OCI-LY7 (cell line): ENCODE results near the gene GM2A. TPM values are rescaled to one million over a fixed set of nuclear protein-coding genes. Genes with fewer than 3 reads are reported as not detected.
A peak's percentile ranks its signal among the peaks of the same experiment; 100 is the strongest.

Source experiments
- BruUV-seq: library from RNA; stranded (reverse); fragments of 400-500 nt; replicated peaks from 2 replicates; lab custom pipeline; 2021; lab: Mats Ljungman, UMichigan
- CTCF ChIA-PET: fragments of 300-600 bp; sonication (Branson Sonifier 250); formaldehyde crosslinking; loops from one replicate; lab custom pipeline; 2022; ENCODE audit warnings: antibody characterized with exemption; ENCODE audit not compliant: unreplicated experiment; lab: Charles Lee
- POLR2A ChIA-PET: fragments of 300-600 bp; sonication (Branson Sonifier 250); formaldehyde crosslinking; loops from one replicate; lab custom pipeline; 2022; ENCODE audit warnings: antibody characterized with exemption; lab: Charles Lee
- DNase-seq: peaks from one replicate; pipeline ENCODE4 v3.0.0-alpha.2; 2015; ENCODE audit warnings: low spot score
- H2AFZ ChIP-seq: fragments of 200-600 bp; sonication (generic), shearing (Covaris generic); 2 replicates; pipeline ENCODE4 v1.6.1; 2014; ENCODE audit warnings: mild to moderate bottlenecking, antibody characterized with exemption, low read length, moderate library complexity
- H3K27ac ChIP-seq: fragments of 200-600 bp; sonication (generic); 2 replicates; pipeline ENCODE4 v1.5.1; 2014; ENCODE audit warnings: mixed run types, low read depth, mild to moderate bottlenecking, moderate library complexity, low read length, inconsistent platforms; ENCODE audit not compliant: poor library complexity, severe bottlenecking
- H3K36me3 ChIP-seq: fragments of 200-600 bp; sonication (generic); 2 replicates; pipeline ENCODE4 v1.6.1; 2014; ENCODE audit warnings: mild to moderate bottlenecking, antibody characterized with exemption, low read length, moderate library complexity, mixed read lengths; ENCODE audit not compliant: insufficient read depth
- H3K4me1 ChIP-seq: fragments of 200-600 bp; sonication (generic); 2 replicates; pipeline ENCODE4 v1.5.1; 2014; ENCODE audit warnings: mild to moderate bottlenecking, low read length; ENCODE audit not compliant: insufficient read depth, poor library complexity, severe bottlenecking
- H3K4me2 ChIP-seq: fragments of 200-600 bp; sonication (generic); 2 replicates; pipeline ENCODE4 v1.6.1; 2014; ENCODE audit warnings: mild to moderate bottlenecking, low read length
- H3K4me3 ChIP-seq: fragments of 200-600 bp; sonication (generic); 2 replicates; pipeline ENCODE4 v1.5.1; 2014; ENCODE audit warnings: mild to moderate bottlenecking, low read depth, low read length; ENCODE audit not compliant: poor library complexity, severe bottlenecking
- H3K79me2 ChIP-seq: fragments of 200-600 bp; sonication (generic); 2 replicates; pipeline ENCODE4 v1.6.1; 2016; ENCODE audit warnings: low read depth, mild to moderate bottlenecking, low read length, moderate library complexity, mixed read lengths; ENCODE audit not compliant: insufficient read depth
- H3K9me2 ChIP-seq: fragments of 200-600 bp; sonication (generic); 2 replicates; pipeline ENCODE4 v1.6.1; 2016; ENCODE audit warnings: mild to moderate bottlenecking, low read length, mixed read lengths; ENCODE audit not compliant: insufficient read depth
- H3K9me3 ChIP-seq: fragments of 200-600 bp; sonication (generic); 2 replicates; pipeline ENCODE4 v1.6.1; 2014; ENCODE audit warnings: mild to moderate bottlenecking, mixed run types, low read length, mixed read lengths
- H4K20me1 ChIP-seq: fragments of 200-600 bp; sonication (generic); 2 replicates; pipeline ENCODE4 v1.6.1; 2014; ENCODE audit warnings: mild to moderate bottlenecking, antibody characterized with exemption, low read length, moderate library complexity, mixed read lengths; ENCODE audit not compliant: insufficient read depth
- CTCF ChIP-seq: fragments of 200-600 bp; sonication (generic); conservative IDR thresholded peaks from 2 replicates; pipeline ENCODE4 v1.5.1; 2014; ENCODE audit warnings: mild to moderate bottlenecking, antibody characterized with exemption, low read length, moderate library complexity, mixed read lengths
- EZH2phosphoT487 ChIP-seq: fragments of 200-600 bp; sonication (generic); IDR thresholded peaks from 2 replicates; pipeline ENCODE4 v1.6.1; 2018; ENCODE audit warnings: low read depth, borderline replicate concordance, mild to moderate bottlenecking, mixed run types, antibody characterized with exemption, low read length, moderate library complexity, mixed read lengths
- intact Hi-C: fragments of 100-400 bp; cut with micrococcal nuclease; formaldehyde crosslinking; loops from one replicate; pipeline ENCODE4 v1.10.0; 2022; ENCODE audit not compliant: unreplicated experiment
- total RNA-seq, 2 experiments: library from RNA; depleted of rRNA in 1 of 2; stranded (reverse); fragments of >200 nt in 1 of 2; shearing (Covaris generic) in 1 of 2; gene quantifications; 2 replicates each; pipeline ENCODE4 v1.2.3, GENCODE V29; 2014 to 2022

GM2A gene
- total RNA-seq, 2 experiments from 2014 or later, result 52.4 to 64.5 TPM

GRCh38 chr5:151270599-151270998, 17.6 kb downstream of the GM2A start:
- no peak overlapping the region for H2AFZ ChIP-seq
- intact Hi-C loops, result no loop called here
- no peak overlapping the region for H3K4me2 ChIP-seq
- H3K36me3 ChIP-seq, result peaks cover 60% of the 10 kb centered on the region
- H3K9me3 ChIP-seq, result no peaks in the 10 kb centered on the region
- TF ChIP-seq EZH2phosphoT487, result no peak
- DNase-seq, result no peak
- no peaks in the 10 kb centered on the region for H3K4me1 ChIP-seq
- no peak overlapping the region for H3K4me3 ChIP-seq
- CTCF ChIA-PET, result no interaction called here
- H3K79me2 ChIP-seq, result no peaks in the 10 kb centered on the region
- H3K9me2 ChIP-seq, result no peaks in the 10 kb centered on the region
- no TSS peak for BruUV-seq
- H3K27ac ChIP-seq, result no peak overlapping the region
- no peaks in the 10 kb centered on the region for H4K20me1 ChIP-seq
- POLR2A ChIA-PET, result interaction anchor here (1.2 kb wide), 1 partner anchor 13 kb away, joined by 4 read pairs; no protein-coding TSS in a partner anchor

GRCh38 chr5:151271336-151271735, 18.4 kb downstream of the GM2A start:
- intact Hi-C loops, result no loop called here
- H3K9me2 ChIP-seq, result no peaks in the 10 kb centered on the region
- ChIA-PET POLR2A (interaction anchor here (1.2 kb wide), 1 partner anchor 14 kb away, joined by 4 read pairs; no protein-coding TSS in a partner anchor), CTCF (no interaction called here)
- H3K9me3 ChIP-seq, result no peaks in the 10 kb centered on the region
- no peak for DNase-seq
- no peak overlapping the region for H3K4me3 ChIP-seq
- H4K20me1 ChIP-seq, result no peaks in the 10 kb centered on the region
- TSS peak; percentile 30 for BruUV-seq
- TF ChIP-seq EZH2phosphoT487, result no peak
- TF ChIP-seq CTCF, result no peak
- peaks cover 53% of the 10 kb centered on the region for H3K36me3 ChIP-seq
- no peak overlapping the region for H2AFZ ChIP-seq
- no peak overlapping the region for H3K27ac ChIP-seq
- no peaks in the 10 kb centered on the region for H3K4me1 ChIP-seq
- no peaks in the 10 kb centered on the region for H3K79me2 ChIP-seq
- H3K4me2 ChIP-seq, result no peak overlapping the region

GRCh38 chr5:151274666-151275065, 21.7 kb downstream of the GM2A start:
- no TSS peak for BruUV-seq
- ChIA-PET POLR2A (interaction anchor here (0.6 kb wide), 1 partner anchor 670 kb away, joined by 3 read pairs; no protein-coding TSS in a partner anchor), CTCF (no interaction called here)
- Histone ChIP-seq H3K4me3 (no peak overlapping the region), H3K79me2 (no peaks in the 10 kb centered on the region), H4K20me1 (no peaks in the 10 kb centered on the region), H3K36me3 (peaks cover 19% of the 10 kb centered on the region), H3K4me2 (no peak overlapping the region), H3K27ac (no peak overlapping the region), H3K9me3 (no peaks in the 10 kb centered on the region), H3K9me2 (no peaks in the 10 kb centered on the region), H2AFZ (no peak overlapping the region), H3K4me1 (no peaks in the 10 kb centered on the region)
- intact Hi-C loops, result no loop called here
- TF ChIP-seq EZH2phosphoT487, result no peak
- TF ChIP-seq CTCF, result no peak
- DNase-seq, result no peak
